Neural progenitor cell (in vitro differentiated cells): Measurements from ENCODE around the gene MBOAT7. TPM values are rescaled to one million over a fixed set of nuclear protein-coding genes. Genes with fewer than 3 reads are reported as not detected.

Experiments
- DNase-seq: peaks from one replicate; pipeline ENCODE4 v3.0.0-alpha.2; 2016; ENCODE audit warnings: low spot score
- H2AFZ ChIP-seq: fragments of 200-600 bp; sonication (generic); replicated peaks from 2 replicates; pipeline ENCODE4 v1.6.1; 2016; ENCODE audit warnings: antibody characterized with exemption
- H3F3A ChIP-seq: fragments of 200-600 bp; sonication (generic); 2 replicates; pipeline ENCODE4 v1.6.1; 2016; ENCODE audit warnings: antibody characterized with exemption, low read depth
- H3K27ac ChIP-seq: fragments of 200-600 bp; sonication (generic); 2 replicates; pipeline ENCODE4 v1.5.1; 2016; ENCODE audit warnings: mild to moderate bottlenecking
- H3K27me3 ChIP-seq: fragments of 200-600 bp; sonication (generic); 2 replicates; pipeline ENCODE4 v1.6.1; 2016; ENCODE audit warnings: mild to moderate bottlenecking, moderate library complexity
- H3K36me3 ChIP-seq: fragments of 200-600 bp; sonication (generic); 2 replicates; pipeline ENCODE4 v1.5.1; 2016
- H3K4me1 ChIP-seq: fragments of 200-600 bp; sonication (generic); 2 replicates; pipeline ENCODE4 v1.6.1; 2016; ENCODE audit warnings: mixed run types
- H3K4me2 ChIP-seq: fragments of 200-600 bp; sonication (generic); 2 replicates; pipeline ENCODE4 v1.6.1; 2016
- H3K4me3 ChIP-seq: fragments of 200-600 bp; sonication (generic); 2 replicates; pipeline ENCODE4 v1.5.1; 2016
- H3K79me2 ChIP-seq: fragments of 200-600 bp; sonication (generic); 2 replicates; pipeline ENCODE4 v1.6.1; 2016; ENCODE audit warnings: low read depth
- H3K9ac ChIP-seq: fragments of 200-600 bp; sonication (generic); 2 replicates; pipeline ENCODE4 v1.6.1; 2016
- H3K9me3 ChIP-seq: fragments of 200-600 bp; sonication (generic); 2 replicates; pipeline ENCODE4 v1.5.1; 2016; ENCODE audit warnings: low read depth
- H4K20me1 ChIP-seq: fragments of 200-600 bp; sonication (generic); 2 replicates; pipeline ENCODE4 v1.6.1; 2016; ENCODE audit warnings: low read depth
- H3K27ac Mint-ChIP-seq: 3 replicates; pipeline ENCODE4 v1.8.0; 2021; ENCODE audit warnings: mixed read lengths
- H3K27me3 Mint-ChIP-seq: 2 replicates; pipeline ENCODE4 v1.8.0; 2022; ENCODE audit warnings: low read depth, mild to moderate bottlenecking, inconsistent platforms, moderate library complexity, mixed read lengths; ENCODE audit not compliant: insufficient read depth
- H3K36me3 Mint-ChIP-seq: 3 replicates; pipeline ENCODE4 v1.8.0; 2021; ENCODE audit warnings: mixed read lengths
- H3K4me1 Mint-ChIP-seq: 3 replicates; pipeline ENCODE4 v1.8.0; 2021; ENCODE audit warnings: mixed read lengths
- H3K4me3 Mint-ChIP-seq: 3 replicates; pipeline ENCODE4 v1.8.0; 2021; ENCODE audit warnings: mild to moderate bottlenecking, moderate library complexity, mixed read lengths
- H3K9me3 Mint-ChIP-seq: 3 replicates; pipeline ENCODE4 v1.8.0; 2020; ENCODE audit warnings: mixed read lengths
- CTCF ChIP-seq: fragments of 200-600 bp; sonication (generic); IDR thresholded peaks from 2 replicates; pipeline ENCODE4 v1.5.1; 2017; ENCODE audit warnings: antibody characterized with exemption, mild to moderate bottlenecking
- EZH2 ChIP-seq: fragments of 200-600 bp; sonication (generic); IDR thresholded peaks from 2 replicates; pipeline ENCODE4 v1.6.1; 2017; ENCODE audit warnings: antibody characterized with exemption, mild to moderate bottlenecking, moderate library complexity
- EZH2phosphoT487 ChIP-seq: fragments of 200-600 bp; sonication (generic); IDR thresholded peaks from 2 replicates; pipeline ENCODE4 v1.6.1; 2017; ENCODE audit warnings: antibody characterized with exemption
- total RNA-seq: library from RNA; depleted of rRNA; stranded (reverse); fragments of >200 nt; gene quantifications from 2 replicates; pipeline ENCODE4 v1.2.3, GENCODE V29; 2015; ENCODE audit warnings: low replicate concordance

The MBOAT7 gene
- total RNA-seq, 1 donor from 2014 or later, result 20.0 TPM

- Mint-ChIP-seq H3K4me1 (no peaks in the 10 kb centered on the region), H3K4me3 (no peak overlapping the region), H3K36me3 (peaks cover under 1% of the 10 kb centered on the region), H3K9me3 (peaks cover 14% of the 10 kb centered on the region), H3K27ac (no peak overlapping the region), H3K27me3 (peaks cover 8% of the 10 kb centered on the region)
- Histone ChIP-seq H3K4me2 (no peak overlapping the region), H3K36me3 (no peaks in the 10 kb centered on the region), H3K79me2 (no peaks in the 10 kb centered on the region), H3K27me3 (peaks cover 16% of the 10 kb centered on the region), H3K4me3 (no peak overlapping the region), H3K4me1 (peaks cover 3% of the 10 kb centered on the region), H3K9ac (no peak overlapping the region), H3F3A (peaks cover 17% of the 10 kb centered on the region), H4K20me1 (peaks cover 3% of the 10 kb centered on the region), H3K27ac (no peak overlapping the region), H2AFZ (no peak overlapping the region), H3K9me3 (no peaks in the 10 kb centered on the region)
- DNase-seq, result no peak
- TF ChIP-seq CTCF, result no peak
- TF ChIP-seq EZH2phosphoT487, result no peak
- no peak for TF ChIP-seq EZH2
These were observed 20.1 kb downstream of the MBOAT7 start for GRCh38 chr19:54169149-54169740.

- peaks cover 11% of the 10 kb centered on the region for H3K27me3 Mint-ChIP-seq
- H3K27me3 ChIP-seq, result peaks cover 25% of the 10 kb centered on the region
- H3K36me3 Mint-ChIP-seq, result peaks cover 6% of the 10 kb centered on the region
- no peak overlapping the region for H3K4me3 ChIP-seq
- H3K36me3 ChIP-seq, result no peaks in the 10 kb centered on the region
- H3K9me3 Mint-ChIP-seq, result peaks cover 20% of the 10 kb centered on the region
- H4K20me1 ChIP-seq, result no peaks in the 10 kb centered on the region
- no peaks in the 10 kb centered on the region for H3K9me3 ChIP-seq
- H3K4me3 Mint-ChIP-seq, result no peak overlapping the region
- peaks cover 3% of the 10 kb centered on the region for H3K4me1 ChIP-seq
- no peak overlapping the region for H2AFZ ChIP-seq
- no peaks in the 10 kb centered on the region for H3K79me2 ChIP-seq
- peaks cover 13% of the 10 kb centered on the region for H3F3A ChIP-seq
- no peak for TF ChIP-seq EZH2phosphoT487
- TF ChIP-seq CTCF, result peak; percentile 73
- no peak overlapping the region for H3K27ac ChIP-seq
- H3K27ac Mint-ChIP-seq, result no peak overlapping the region
- H3K4me2 ChIP-seq, result no peak overlapping the region
- H3K4me1 Mint-ChIP-seq, result no peaks in the 10 kb centered on the region
- H3K9ac ChIP-seq, result no peak overlapping the region
- DNase-seq, result peak; percentile 91
These were observed 21.0 kb downstream of the MBOAT7 start for GRCh38 chr19:54168174-54168917.

GRCh38 chr19:54165222-54165621, 24.2 kb downstream of the MBOAT7 start:
- Histone ChIP-seq H3K79me2 (no peaks in the 10 kb centered on the region), H3F3A (peaks cover 12% of the 10 kb centered on the region), H3K36me3 (no peaks in the 10 kb centered on the region), H3K27ac (no peak overlapping the region), H4K20me1 (no peaks in the 10 kb centered on the region), H3K9ac (no peak overlapping the region), H3K9me3 (no peaks in the 10 kb centered on the region), H3K4me2 (no peak overlapping the region), H3K4me1 (no peaks in the 10 kb centered on the region), H3K27me3 (peaks cover 39% of the 10 kb centered on the region), H2AFZ (no peak overlapping the region), H3K4me3 (no peak overlapping the region)
- H3K27ac Mint-ChIP-seq, result no peak overlapping the region
- no peak for TF ChIP-seq CTCF
- TF ChIP-seq EZH2, result no peak
- no peak for TF ChIP-seq EZH2phosphoT487
- no peak overlapping the region for H3K4me3 Mint-ChIP-seq
- DNase-seq, result no peak
- H3K9me3 Mint-ChIP-seq, result peaks cover 30% of the 10 kb centered on the region
- peaks cover 17% of the 10 kb centered on the region for H3K27me3 Mint-ChIP-seq
- peaks cover 13% of the 10 kb centered on the region for H3K4me1 Mint-ChIP-seq
- H3K36me3 Mint-ChIP-seq, result peaks cover 13% of the 10 kb centered on the region
